GM21528 (cell line): Measurements from ENCODE around the gene MYH6.
"Not testable (repeated sequence)": the region's sequence is repeated elsewhere in the genome, so short reads cannot be mapped to it uniquely, and the experiment has no call there.

Source experiments
- ATAC-seq: cut with Tn5 transposase; IDR thresholded peaks from one replicate; pipeline ENCODE4 v1.9.1; 2021; ENCODE audit warnings: mild to moderate bottlenecking, moderate library complexity; ENCODE audit not compliant: unreplicated experiment, low FRiP score

The MYH6 gene

DNA sequence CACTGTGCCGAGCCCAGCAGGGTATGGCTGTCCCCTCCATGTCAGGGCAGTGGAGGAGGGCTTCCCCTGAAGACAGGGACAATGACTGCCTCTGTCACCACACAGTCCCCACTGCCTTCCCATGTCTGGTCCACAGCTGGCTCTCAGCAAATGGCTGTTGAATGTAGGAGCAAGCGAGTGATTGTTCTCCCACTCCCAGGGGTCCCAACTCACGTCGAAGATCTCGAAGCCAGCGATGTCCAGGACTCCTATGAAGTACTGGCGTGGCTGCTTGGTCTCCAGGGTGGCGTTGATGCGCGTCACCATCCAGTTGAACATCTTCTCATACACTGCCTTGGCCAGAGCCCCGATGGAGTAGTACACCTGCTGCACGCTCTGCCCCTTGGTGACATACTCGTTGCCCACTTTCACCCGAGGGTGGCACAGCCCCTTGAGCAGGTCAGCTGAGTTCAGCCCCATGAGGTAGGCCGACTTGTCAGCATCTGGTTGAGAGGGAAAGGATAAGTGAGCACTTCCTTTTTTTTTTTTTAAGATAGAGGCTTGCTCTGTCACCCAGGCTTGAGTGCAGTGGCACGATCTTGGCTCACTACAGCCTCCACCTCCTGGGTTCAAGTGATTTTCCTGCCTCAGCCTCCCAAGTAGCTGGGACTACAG is 7.5 kb downstream of the MYH6 start:
- ATAC-seq = not testable (repeated sequence)

DNA sequence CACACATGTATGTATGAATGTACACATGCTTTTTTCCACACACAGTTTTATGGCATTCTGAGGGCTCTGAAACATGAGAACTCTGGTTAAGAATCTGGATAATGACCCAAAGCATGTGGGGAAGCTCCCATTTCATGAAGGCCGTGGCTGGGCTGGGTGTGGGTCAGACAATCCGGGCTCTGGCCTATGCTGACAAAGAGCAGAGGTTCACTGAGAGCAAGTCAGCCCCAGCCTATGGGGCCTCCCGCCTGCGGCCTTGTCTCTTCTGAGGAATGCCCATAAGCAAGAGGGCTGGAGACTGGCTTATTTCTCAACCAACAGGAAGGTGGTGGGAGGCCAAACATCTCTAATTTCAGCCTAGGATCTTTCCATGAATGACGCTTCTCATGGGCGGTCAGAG is 8.5 kb downstream of the MYH6 start:
- ATAC-seq = no peak

GRCh38 chr14:23399136-23399535 is 8.9 kb downstream of the MYH6 start:
- no peak for ATAC-seq

- ATAC-seq = no peak
Measured at GRCh38 chr14:23398348-23398747, 9.7 kb downstream of the MYH6 start.

DNA sequence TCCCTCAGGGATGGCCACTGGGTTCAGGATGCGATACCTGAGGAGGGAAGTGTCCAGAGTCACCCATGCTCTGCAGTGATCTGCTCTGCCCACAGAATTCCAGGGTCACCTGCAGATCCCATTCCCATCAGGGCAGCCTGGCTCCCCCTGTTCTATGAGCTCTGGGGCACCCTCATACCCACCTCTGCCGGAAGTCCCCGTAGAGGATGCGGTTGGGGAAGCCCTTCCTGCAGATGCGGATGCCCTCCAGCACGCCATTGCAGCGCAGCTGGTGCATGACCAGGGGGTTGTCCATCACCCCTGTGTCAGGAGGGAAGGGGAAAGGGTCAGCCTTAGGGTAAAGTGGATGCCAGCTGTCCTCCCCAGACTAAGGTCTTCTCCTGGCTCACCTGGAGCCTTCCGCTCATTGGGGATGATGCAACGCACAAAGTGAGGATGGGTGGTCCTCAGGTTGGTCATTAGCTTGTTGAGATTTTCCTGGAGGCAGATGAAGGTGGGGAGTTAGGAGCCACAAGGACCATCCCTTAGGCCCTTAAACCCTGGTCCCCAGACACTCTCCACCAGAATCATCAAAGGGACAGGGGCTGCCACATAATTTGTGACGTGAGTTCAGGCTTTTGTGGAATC is 11.2 kb downstream of the MYH6 start:
- no peak for ATAC-seq

DNA sequence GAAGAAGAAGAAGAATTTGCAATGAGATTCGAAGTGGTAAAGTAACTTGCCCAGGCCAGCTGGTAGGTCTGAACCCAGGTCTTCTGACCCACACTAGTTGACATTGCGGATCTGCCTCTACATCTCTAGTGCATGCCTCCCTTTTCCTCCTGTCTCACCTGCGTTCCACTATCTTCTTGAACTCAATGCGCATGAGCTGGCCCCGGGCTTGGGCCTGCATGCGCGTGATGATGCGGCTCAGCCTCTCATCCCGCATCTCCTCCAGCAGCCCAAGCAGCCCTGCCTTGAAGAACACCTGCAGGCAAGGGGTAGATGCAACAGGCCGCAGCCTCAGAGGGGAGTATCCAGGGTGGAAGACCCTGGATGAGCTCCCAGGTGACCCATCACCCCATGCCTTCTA is 11.9 kb downstream of the MYH6 start:
- no peak for ATAC-seq

- no peak for ATAC-seq
Measured at GRCh38 chr14:23392613-23393012, 15.5 kb downstream of the MYH6 start.

DNA sequence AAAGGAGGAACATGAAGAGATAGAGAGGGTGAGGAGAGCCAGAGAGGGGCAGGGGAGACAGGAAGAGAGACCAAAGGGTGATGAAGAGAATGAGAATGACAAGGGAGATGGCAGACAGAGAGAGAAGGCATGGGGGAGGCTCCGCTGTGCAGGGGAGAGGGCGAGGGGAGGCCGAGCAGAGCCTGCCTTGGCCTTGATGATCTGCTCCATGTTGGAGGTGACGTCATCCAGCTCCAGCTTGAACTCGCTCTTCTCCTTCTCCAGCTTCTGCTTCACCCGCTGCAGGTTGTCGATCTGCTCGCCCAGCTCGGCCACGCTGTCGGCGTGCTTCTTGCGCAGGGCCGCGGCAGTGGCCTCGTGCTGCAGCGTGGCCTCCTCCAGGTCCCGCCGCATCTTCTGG is 18.2 kb downstream of the MYH6 start:
- not testable (repeated sequence) for ATAC-seq

GRCh38 chr14:23389396-23389795 is 18.7 kb downstream of the MYH6 start:
- no peak for ATAC-seq

DNA sequence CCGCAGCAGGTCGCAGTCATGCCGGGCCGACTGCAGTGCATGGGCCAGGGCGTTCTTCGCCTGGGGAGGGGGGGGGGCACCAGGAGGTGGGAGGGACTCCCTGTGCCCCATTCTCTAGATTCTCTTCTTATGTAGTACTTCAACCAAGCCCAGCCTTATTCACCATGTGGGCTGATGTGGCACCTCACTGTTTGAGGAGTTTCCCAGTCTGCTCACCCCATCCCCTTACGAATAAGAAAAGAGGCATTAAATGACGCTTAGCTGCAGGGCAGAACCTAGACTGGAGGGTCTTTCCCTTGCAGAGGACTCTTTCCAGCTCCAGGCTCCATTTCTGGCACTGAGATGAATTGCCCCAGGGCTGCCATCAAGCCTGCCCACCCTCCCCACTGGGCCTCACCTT is 19.1 kb downstream of the MYH6 start:
- ATAC-seq = no peak

- no peak for ATAC-seq
Measured at GRCh38 chr14:23387916-23388882, 19.9 kb downstream of the MYH6 start.

DNA sequence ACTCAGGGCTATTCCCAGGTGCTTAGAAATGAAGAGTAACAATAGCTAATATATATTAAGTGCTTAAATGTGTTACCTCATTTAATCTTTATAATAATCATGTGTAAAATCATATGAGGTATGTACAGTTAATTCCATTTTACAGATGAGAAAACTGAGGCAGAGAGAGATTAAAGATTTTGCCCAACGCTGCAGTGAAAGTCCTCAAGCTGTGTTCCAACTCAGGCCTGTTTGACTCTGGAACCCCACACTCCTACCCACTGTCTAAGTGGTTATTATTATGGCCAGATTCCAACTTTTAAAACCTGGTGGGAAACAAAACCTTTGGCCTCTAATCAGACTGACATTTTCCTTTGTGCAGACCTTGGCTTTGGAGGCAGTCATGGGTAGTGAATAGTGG is 21.1 kb downstream of the MYH6 start:
- ATAC-seq = no peak

DNA sequence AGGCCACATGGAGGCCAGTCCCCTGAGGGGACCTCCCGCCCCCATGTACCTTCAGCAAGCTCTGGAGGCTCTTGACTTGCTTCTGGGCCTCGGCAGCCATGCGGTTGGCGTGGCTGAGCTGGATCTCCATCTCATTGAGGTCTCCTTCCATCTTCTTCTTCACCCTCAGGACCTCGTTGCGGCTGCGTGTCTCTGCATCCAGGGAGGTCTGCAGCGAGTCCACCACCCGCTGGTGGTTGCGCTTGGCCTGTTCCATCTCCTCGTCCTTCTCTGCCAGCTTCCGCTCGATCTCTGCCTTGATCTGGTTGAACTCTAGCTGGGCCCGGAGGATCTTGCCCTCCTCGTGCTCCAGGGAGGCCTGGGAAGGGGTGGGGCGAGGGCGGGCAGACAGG is 21.8 kb downstream of the MYH6 start:
- ATAC-seq = not testable (repeated sequence)

- no peak for ATAC-seq
Measured at GRCh38 chr14:23385642-23386265, 22.3 kb downstream of the MYH6 start.

GRCh38 chr14:23385244-23385641 is 22.8 kb downstream of the MYH6 start:
- no peak for ATAC-seq

DNA sequence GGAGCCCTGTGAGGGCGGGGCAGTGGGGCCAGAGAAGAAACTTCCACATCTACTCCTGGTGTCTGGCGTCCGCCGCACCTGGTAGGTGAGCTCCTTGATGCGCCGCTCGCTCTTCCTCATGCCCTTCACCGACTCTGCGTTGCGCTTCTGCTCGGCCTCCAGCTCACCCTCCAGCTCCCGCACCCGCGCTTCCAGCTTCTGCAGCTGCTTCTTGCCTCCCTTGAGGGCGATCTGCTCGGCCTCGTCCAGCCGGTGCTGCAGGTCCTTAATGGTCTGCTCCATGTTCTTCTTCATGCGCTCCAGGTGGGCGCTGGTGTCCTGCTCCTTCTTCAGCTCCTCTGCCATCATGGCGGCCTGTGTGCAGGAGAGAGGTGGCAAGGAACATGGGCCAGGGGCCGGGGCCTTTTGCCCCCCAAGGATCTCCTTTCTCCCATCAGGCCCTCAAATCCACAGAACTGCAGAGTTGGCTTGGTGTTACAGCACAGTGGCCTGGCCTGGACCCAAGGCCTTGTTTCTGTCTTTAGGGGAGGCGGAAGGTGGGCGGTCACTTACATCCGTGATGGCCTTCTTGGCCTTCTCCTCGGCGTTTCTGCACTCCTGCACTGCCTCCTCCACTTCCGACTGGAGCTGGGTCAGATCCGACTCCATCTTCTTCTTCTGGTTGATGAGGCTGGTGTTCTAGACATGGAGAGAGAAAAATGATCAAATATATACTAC is 23.6 kb downstream of the MYH6 start:
- no peak for ATAC-seq

DNA sequence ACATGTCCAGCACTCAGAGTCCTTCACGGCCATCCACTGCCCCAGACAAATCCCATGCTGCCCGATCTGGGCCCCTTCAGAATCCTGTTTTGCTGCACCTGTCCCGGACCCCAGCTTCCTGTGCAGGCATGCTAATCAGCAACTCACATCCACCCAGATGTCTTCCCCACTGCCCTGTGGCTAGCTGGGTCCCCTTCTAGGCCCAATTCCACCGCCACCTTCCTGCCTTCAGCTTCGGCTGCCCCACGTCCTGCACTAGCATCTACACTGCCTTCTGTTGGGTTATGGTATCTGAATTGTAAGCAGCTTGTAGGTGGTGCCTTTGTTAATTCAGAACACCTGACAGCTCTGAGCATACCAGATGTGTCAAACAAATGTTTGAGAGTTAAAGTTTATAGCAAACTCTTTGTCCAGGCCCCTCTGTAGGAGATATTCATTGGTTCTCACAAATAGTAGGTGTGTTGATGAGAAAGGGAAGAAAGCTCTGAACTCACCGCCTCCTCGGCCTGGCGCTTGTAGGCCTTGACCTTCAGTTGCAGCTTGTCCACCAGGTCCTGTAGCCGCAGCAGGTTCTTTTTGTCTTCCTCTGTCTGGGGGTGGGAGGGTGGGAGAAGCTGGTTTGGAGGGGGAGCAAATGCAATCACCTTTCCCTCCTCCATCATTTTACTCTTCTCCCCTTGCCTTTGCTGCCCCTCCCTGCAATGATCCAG is 25.2 kb downstream of the MYH6 start:
- ATAC-seq = no peak

DNA sequence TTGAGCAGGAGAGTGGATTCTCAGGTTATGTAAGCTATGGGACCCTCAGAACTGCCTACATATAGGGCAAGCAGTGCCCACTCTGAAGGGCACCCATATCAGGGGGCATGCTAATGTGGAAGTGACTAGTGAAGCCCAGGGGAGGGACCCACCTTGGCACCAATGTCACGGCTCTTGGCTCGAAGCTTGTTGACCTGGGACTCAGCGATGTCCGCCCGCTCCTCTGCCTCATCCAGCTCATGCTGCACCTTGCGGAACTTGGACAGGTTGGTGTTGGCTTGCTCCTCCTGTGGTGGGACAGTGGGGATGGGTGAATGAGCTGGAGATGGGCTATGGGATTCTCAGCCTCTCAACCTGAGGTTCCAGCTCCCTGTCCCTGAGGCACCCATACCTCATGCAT is 25.8 kb downstream of the MYH6 start:
- no peak for ATAC-seq

DNA sequence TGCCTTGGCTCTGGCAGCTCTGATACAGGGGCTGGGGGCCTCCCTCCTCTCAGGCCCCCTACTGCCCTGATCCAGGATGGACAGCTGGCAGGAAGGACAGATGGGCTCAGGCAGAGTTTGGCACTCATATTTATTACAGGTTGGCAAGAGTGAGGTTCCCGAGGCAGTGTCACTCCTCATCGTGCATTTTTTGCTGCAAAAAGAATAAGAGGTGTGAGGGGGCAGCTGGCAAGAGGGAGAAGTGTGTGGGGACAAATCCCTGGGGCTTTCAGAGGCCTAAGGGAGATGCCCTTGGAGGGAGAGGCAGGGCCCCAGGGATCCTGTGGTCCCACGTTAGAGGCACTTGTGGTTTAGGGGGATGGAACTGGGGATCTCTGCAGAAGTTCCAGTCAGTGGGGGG is 26.2 kb downstream of the MYH6 start:
- ATAC-seq = no peak

DNA sequence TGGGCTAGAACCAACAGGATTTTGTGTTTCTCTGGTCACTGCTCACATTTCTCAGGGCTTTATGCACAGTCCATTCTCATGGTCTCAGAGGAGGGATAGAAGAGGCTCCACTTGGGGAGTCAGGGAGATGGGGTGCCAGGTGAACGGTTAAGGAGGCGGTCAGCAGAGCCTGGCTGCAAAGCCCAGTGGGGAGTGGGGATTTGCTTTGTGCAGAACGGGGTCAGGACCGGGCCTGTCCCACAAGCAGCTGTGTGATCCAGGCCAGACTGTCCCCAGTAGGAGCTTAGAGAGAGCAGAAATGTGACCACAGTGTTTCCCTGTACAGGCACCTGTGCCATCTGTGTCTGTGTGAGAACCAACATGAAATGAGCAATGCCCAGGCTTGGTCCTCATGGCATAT is 27.1 kb downstream of the MYH6 start:
- no peak for ATAC-seq
